HG03571 (cell line): Measurements from ENCODE around the gene LMX1A.

Experiments used
- ATAC-seq: cut with Tn5 transposase; IDR thresholded peaks from one replicate; pipeline ENCODE4 v1.9.1; 2021; ENCODE audit not compliant: unreplicated experiment

The LMX1A gene

GRCh38 chr1:165276314-165276713 is 80.2 kb downstream of the LMX1A start:
- ATAC-seq = no peak

- no peak for ATAC-seq
These were observed 91.2 kb downstream of the LMX1A start for GRCh38 chr1:165265196-165265838.

- no peak for ATAC-seq
These were observed 96.6 kb downstream of the LMX1A start for GRCh38 chr1:165259706-165260428.

- no peak for ATAC-seq
These were observed 97.3 kb downstream of the LMX1A start for GRCh38 chr1:165259236-165259635.

- ATAC-seq = no peak
These were observed 98.5 kb downstream of the LMX1A start for GRCh38 chr1:165257969-165258459.

- no peak for ATAC-seq
These were observed 101.5 kb downstream of the LMX1A start for GRCh38 chr1:165254896-165255625.

- ATAC-seq = no peak
These were observed 102.1 kb downstream of the LMX1A start for GRCh38 chr1:165254376-165254775.

- ATAC-seq = no peak
These were observed 102.7 kb downstream of the LMX1A start for GRCh38 chr1:165253818-165254254.

GRCh38 chr1:165248969-165249571 is 107.4 kb downstream of the LMX1A start:
- ATAC-seq = no peak

GRCh38 chr1:165241952-165242351 is 114.6 kb downstream of the LMX1A start:
- no peak for ATAC-seq

- ATAC-seq = no peak
These were observed 115.2 kb downstream of the LMX1A start for GRCh38 chr1:165241321-165241720.

GRCh38 chr1:165240492-165240891 is 116.0 kb downstream of the LMX1A start:
- ATAC-seq = no peak

GRCh38 chr1:165239873-165240272 is 116.6 kb downstream of the LMX1A start:
- ATAC-seq = no peak

GRCh38 chr1:165235777-165236291 is 120.7 kb downstream of the LMX1A start:
- no peak for ATAC-seq

- no peak for ATAC-seq
These were observed 121.2 kb downstream of the LMX1A start for GRCh38 chr1:165235155-165235776.

GRCh38 chr1:165234149-165234548 is 122.4 kb downstream of the LMX1A start:
- no peak for ATAC-seq

- ATAC-seq = no peak
These were observed 127.8 kb downstream of the LMX1A start for GRCh38 chr1:165228676-165229075.

- ATAC-seq = no peak
These were observed 128.3 kb downstream of the LMX1A start for GRCh38 chr1:165228111-165228655.

- no peak for ATAC-seq
These were observed 130.2 kb downstream of the LMX1A start for GRCh38 chr1:165226326-165226725.

GRCh38 chr1:165225650-165226049 is 130.9 kb downstream of the LMX1A start:
- no peak for ATAC-seq
